HG03196 (cell line): ENCODE measurements around the gene APOBEC3C.
"Not testable (repeated sequence)": the region's sequence is repeated elsewhere in the genome, so short reads cannot be mapped to it uniquely, and the experiment has no call there.

Experiments
- ATAC-seq: cut with Tn5 transposase; IDR thresholded peaks from one replicate; pipeline ENCODE4 v1.9.1; 2021; ENCODE audit not compliant: unreplicated experiment

Gene APOBEC3C

GRCh38 chr22:39055658-39056057 is 41.6 kb downstream of the APOBEC3C start:
- ATAC-seq = no peak

GRCh38 chr22:39061290-39061689 is 47.2 kb downstream of the APOBEC3C start:
- not testable (repeated sequence) for ATAC-seq

GRCh38 chr22:39061951-39062350 is 47.9 kb downstream of the APOBEC3C start:
- not testable (repeated sequence) for ATAC-seq

GRCh38 chr22:39063904-39064303 is 49.8 kb downstream of the APOBEC3C start:
- not testable (repeated sequence) for ATAC-seq

DNA sequence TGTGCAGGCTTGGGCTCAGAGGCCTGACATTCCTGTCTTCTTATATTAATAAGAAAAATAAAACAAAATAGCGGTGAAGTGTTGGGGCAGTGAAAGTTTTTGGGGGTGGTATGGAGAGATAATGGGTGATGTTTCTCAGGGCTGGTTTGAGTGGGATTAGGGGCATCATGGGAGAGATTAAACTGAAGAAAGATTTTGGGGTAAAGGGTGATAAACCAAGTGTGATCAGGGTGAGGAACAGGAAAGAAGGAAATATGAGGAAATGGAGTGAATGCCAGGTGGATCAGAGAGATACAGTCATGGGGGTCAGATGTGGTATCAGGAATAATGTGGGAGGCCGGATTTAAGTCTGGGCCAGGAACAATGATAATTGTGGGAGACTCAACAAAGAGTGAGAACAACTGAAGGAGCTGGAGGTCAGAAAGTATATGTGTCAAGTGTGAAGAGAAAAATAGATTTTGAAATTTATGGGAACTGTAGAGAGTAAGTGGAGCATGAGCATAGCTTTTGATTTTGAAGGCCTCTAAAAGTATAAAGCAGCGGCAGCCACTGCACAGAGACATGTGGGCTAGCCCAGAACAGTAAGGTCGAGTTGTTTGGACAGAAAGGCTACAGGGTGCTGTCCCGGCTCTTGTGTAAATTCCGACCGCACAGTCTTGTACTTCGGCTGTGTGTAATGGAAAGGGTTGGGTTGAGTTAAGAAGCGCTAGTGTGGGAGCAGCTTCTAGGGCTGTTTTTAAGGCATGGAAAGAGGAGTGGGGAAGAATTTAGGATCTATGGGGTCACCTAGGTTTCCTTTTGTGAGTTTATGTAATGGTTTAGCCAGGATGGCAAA is 52.6 kb downstream of the APOBEC3C start:
- not testable (repeated sequence) for ATAC-seq

DNA sequence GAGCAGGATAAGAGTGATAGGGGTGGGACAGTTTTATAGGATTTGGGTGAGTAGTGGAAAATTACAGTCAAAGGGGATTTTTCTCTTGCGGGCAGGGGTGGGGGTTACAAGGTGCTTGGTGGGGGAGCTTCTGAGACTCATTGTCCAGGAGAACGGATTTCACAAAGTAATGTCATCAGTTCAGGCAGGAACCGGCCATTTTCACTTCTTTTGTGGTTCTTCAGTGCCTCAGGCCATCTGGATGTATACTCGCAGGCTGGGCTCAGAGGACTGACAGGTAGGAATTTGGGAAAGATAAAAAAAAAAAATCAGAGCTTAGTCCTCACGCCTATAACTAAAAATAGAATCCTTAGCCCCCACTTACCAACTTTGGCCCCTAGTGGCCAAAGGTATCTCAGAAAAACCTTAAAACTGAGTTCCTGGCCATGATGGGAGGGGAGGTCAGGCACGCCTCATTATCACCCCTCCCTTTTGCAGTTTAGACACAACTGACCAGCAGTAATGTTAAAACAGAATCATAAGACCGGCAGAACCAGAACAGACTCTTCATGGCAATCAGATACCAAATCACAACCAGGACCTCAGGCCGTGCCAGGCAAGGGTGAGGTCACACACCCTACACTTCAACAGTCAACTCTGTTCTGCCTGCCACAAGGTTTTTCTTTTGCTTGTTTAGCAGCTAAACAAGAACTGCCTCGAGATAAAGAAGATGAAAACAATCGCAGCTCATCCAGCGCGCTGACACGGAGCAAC is 54.2 kb downstream of the APOBEC3C start:
- no peak for ATAC-seq
